Calu3 (cell line): ENCODE results near the gene PLEKHG1. TPM values are rescaled to one million over a fixed set of nuclear protein-coding genes. Genes with fewer than 3 reads are reported as not detected.

ENCODE experiments used
- BruUV-seq: library from RNA; stranded (reverse); fragments of 400-500 nt; replicated peaks from 2 replicates; lab custom pipeline; 2021; lab: Mats Ljungman, UMichigan
- CTCF ChIA-PET: fragments of 300-600 bp; sonication (Branson Sonifier 250); formaldehyde crosslinking; loops from one replicate; lab custom pipeline; 2022; ENCODE audit warnings: antibody characterized with exemption; lab: Charles Lee
- DNase-seq: peaks from one replicate; pipeline ENCODE4 v3.0.0; 2022
- H3K27ac Mint-ChIP-seq: one replicate; pipeline ENCODE4 v1.8.0; 2022; ENCODE audit warnings: mixed read lengths; ENCODE audit not compliant: unreplicated experiment
- H3K27me3 Mint-ChIP-seq: one replicate; pipeline ENCODE4 v1.8.0; 2022; ENCODE audit warnings: mixed read lengths; ENCODE audit not compliant: unreplicated experiment
- H3K36me3 Mint-ChIP-seq: one replicate; pipeline ENCODE4 v1.8.0; 2022; ENCODE audit warnings: mild to moderate bottlenecking, moderate library complexity, mixed read lengths; ENCODE audit not compliant: insufficient read depth, unreplicated experiment
- H3K4me1 Mint-ChIP-seq: one replicate; pipeline ENCODE4 v1.8.0; 2022; ENCODE audit warnings: mild to moderate bottlenecking, low read depth, mixed read lengths; ENCODE audit not compliant: unreplicated experiment
- H3K4me3 Mint-ChIP-seq: one replicate; pipeline ENCODE4 v1.8.0; 2022; ENCODE audit warnings: mild to moderate bottlenecking, low read depth, moderate library complexity, mixed read lengths; ENCODE audit not compliant: unreplicated experiment
- H3K9me3 Mint-ChIP-seq: one replicate; pipeline ENCODE4 v1.8.0; 2022; ENCODE audit warnings: low read depth, mixed read lengths; ENCODE audit not compliant: unreplicated experiment
- intact Hi-C: fragments of 100-400 bp; cut with micrococcal nuclease; formaldehyde crosslinking; loops from one replicate; pipeline ENCODE4 v1.10.0; 2022; ENCODE audit not compliant: unreplicated experiment
- total RNA-seq: library from RNA; stranded (reverse); gene quantifications from 2 replicates; pipeline ENCODE4 v1.2.3, GENCODE V29; 2022
- TF ChIP-seq, protein P1 (sequence below): fragments of 200-600 bp; IDR thresholded peaks from one replicate; pipeline ENCODE4 v1.8.0; 2022; ENCODE audit warnings: antibody characterized with exemption; ENCODE audit not compliant: unreplicated experiment

PLEKHG1 gene
- total RNA-seq, 1 experiment from 2014 or later, result 16.9 TPM

DNA sequence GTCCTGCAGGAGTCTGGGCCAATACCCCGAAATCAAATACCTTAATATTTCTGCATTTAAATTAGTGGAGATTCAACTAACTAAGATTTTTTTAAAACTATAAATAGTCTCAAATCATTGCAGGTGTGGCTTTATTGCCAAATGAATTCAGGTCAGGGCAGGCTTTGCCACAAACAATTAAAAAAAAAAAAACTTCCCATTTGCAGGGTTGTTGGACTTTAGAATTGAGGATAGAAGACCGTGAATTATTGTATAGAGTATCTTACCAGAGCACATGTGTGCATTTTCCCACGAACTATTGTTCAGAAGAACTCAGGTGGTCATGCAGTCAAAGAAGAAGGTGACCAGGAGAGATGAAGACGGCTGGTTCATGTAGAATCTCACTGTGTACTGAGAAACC, 6.6 kb upstream of the PLEKHG1 start:
- H3K36me3 Mint-ChIP-seq, result no peaks in the 10 kb centered on the region
- TF ChIP-seq, protein P1, sequence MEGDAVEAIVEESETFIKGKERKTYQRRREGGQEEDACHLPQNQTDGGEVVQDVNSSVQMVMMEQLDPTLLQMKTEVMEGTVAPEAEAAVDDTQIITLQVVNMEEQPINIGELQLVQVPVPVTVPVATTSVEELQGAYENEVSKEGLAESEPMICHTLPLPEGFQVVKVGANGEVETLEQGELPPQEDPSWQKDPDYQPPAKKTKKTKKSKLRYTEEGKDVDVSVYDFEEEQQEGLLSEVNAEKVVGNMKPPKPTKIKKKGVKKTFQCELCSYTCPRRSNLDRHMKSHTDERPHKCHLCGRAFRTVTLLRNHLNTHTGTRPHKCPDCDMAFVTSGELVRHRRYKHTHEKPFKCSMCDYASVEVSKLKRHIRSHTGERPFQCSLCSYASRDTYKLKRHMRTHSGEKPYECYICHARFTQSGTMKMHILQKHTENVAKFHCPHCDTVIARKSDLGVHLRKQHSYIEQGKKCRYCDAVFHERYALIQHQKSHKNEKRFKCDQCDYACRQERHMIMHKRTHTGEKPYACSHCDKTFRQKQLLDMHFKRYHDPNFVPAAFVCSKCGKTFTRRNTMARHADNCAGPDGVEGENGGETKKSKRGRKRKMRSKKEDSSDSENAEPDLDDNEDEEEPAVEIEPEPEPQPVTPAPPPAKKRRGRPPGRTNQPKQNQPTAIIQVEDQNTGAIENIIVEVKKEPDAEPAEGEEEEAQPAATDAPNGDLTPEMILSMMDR, result no peak
- intact Hi-C loops, result no loop called here

DNA sequence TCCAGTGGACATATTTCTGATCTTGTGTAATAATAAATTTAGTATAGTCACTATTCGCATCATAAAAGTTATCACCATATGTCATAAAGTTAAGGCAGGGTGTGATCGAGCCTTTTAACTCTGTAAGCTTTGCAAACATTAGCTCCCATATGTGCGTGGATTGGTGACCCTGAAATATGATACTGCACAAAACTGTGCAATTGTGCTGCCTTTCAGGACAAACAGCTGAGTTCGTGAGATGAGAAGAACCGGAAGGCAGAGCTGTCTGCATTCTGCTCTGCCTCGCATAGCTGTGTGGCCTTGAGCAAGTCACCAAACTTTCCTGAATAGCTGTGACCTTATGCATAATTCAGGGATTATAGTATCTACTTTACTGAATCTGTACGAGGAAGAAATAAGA, 3.2 kb upstream of the PLEKHG1 start:
- peaks cover 2% of the 10 kb centered on the region for H3K9me3 Mint-ChIP-seq
- DNase-seq, result no peak
- H3K27ac Mint-ChIP-seq, result no peak overlapping the region
- H3K27me3 Mint-ChIP-seq, result no peaks in the 10 kb centered on the region
- H3K4me1 Mint-ChIP-seq, result no peaks in the 10 kb centered on the region
- CTCF ChIA-PET, result no interaction called here
- BruUV-seq, result no TSS peak
- intact Hi-C loops, result no loop called here
- TF ChIP-seq, protein P1, result no peak
- H3K36me3 Mint-ChIP-seq, result peaks cover 16% of the 10 kb centered on the region
- H3K4me3 Mint-ChIP-seq, result no peak overlapping the region

More for the DNA sequence above, 6.6 kb upstream of the PLEKHG1 start:
- H3K27ac Mint-ChIP-seq, result no peak overlapping the region
- no TSS peak for BruUV-seq
- no peak for DNase-seq
- H3K4me3 Mint-ChIP-seq, result no peak overlapping the region
- CTCF ChIA-PET, result no interaction called here
- H3K27me3 Mint-ChIP-seq, result no peaks in the 10 kb centered on the region
- H3K9me3 Mint-ChIP-seq, result peaks cover 2% of the 10 kb centered on the region
- peaks cover 9% of the 10 kb centered on the region for H3K4me1 Mint-ChIP-seq

DNA sequence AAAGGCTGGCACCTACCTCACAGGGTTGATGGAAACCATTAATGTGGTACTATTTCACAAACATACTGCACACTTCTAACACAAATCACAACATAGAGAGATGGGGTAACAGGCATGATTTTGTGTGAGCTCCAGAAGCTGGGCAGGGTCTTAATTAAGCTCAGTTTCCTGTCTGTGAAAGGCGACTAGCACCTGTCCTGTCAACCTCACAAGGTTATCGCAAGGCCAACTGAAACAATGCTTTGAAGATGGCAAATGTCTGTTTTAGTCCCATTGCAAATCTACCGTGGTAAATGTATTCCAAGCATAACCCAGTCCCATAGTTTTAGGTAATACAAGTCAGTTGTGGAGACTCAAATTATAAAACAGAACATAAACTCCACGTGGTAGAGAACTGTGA, 1.3 kb upstream of the PLEKHG1 start:
- H3K27me3 Mint-ChIP-seq, result no peaks in the 10 kb centered on the region
- TF ChIP-seq, protein P1, result no peak
- H3K4me3 Mint-ChIP-seq, result no peak overlapping the region
- H3K9me3 Mint-ChIP-seq, result no peaks in the 10 kb centered on the region
- BruUV-seq, result no TSS peak
- CTCF ChIA-PET, result interaction anchor here (1.4 kb wide), 1 partner anchor 108 kb away, joined by 3 read pairs; no protein-coding TSS in a partner anchor
- peaks cover 16% of the 10 kb centered on the region for H3K36me3 Mint-ChIP-seq
- no peak for DNase-seq
- H3K27ac Mint-ChIP-seq, result no peak overlapping the region
- H3K4me1 Mint-ChIP-seq, result no peaks in the 10 kb centered on the region
- intact Hi-C loops, result no loop called here

DNA sequence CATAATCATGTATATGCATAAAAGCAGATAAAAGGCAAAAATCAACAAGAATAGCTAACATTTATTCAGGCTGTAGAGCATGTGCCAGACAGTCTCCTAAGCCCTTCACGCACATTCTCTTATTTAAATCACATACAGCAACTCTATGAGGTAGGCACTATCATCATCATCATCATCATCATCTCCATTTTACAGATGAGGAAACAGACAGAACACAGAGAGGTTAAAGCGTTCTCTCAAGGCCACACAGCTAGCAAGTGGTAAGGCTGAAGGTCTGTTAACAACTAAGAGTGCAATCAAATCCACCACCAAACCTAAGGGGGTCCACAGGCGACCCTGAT, 857 bp upstream of the PLEKHG1 start:
- CTCF ChIA-PET, result interaction anchor here (1.4 kb wide), 1 partner anchor 108 kb away, joined by 3 read pairs; no protein-coding TSS in a partner anchor
- Mint-ChIP-seq H3K36me3 (peaks cover 16% of the 10 kb centered on the region), H3K4me3 (peak overlapping the region; percentile 59), H3K27ac (no peak overlapping the region), H3K9me3 (no peaks in the 10 kb centered on the region), H3K27me3 (no peaks in the 10 kb centered on the region), H3K4me1 (no peaks in the 10 kb centered on the region)
- TF ChIP-seq, protein P1, result no peak
- DNase-seq, result no peak
- intact Hi-C loops, result no loop called here
- BruUV-seq, result no TSS peak
